HL-60/S4 treated with phorbol 12-myristate 13-acetate at 8.2 ng/mL for 4 days and 3 days (cell line): ENCODE results near the gene LPP.

Experiments used
- in situ Hi-C: fragments of 300-500 bp; cut with MboI; formaldehyde crosslinking; loops from 2 replicates; pipeline ENCODE4 v1.15.0; 2022; ENCODE audit warnings: low sequenced_read_pairs

The LPP gene

GRCh38 chr3:188194332-188194731, 40.4 kb downstream of the LPP start:
- in situ Hi-C loops, result no loop called here

DNA sequence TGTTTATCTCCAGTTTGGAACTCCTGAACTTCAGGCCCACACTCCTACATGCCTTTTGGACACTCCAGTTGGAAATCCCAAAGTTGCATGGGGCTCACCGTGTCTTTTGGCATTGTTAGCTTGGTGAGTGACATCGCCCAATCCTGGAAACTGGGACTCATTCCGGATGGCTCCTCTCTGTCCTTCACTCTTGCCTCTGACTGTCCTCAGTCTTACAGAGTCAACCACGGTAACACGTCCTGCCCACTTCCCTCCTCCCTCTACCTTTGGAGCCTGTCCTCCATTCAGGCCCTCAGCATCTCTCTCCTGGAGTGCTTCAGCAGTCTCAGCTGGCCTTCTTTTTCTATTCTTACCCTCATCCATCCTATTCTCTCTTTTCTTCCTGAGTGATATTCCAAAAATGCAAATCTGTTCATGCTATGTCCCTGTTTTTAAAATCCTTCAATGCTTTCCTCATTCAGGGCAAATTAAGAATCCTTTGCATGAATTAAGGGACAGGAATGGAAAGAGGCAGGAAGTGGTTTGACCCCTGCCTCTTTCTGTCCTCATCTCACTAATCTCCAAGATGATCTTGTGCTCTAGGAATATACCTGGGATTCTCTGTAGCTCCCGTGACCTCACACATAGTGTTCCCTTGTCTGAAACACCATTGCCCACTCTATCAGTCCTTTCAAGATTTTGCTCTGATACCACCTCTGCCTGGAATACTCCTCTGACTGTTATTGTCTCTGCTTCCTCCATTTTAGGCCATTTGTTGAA, 42.5 kb downstream of the LPP start:
- in situ Hi-C loops, result no loop called here

DNA sequence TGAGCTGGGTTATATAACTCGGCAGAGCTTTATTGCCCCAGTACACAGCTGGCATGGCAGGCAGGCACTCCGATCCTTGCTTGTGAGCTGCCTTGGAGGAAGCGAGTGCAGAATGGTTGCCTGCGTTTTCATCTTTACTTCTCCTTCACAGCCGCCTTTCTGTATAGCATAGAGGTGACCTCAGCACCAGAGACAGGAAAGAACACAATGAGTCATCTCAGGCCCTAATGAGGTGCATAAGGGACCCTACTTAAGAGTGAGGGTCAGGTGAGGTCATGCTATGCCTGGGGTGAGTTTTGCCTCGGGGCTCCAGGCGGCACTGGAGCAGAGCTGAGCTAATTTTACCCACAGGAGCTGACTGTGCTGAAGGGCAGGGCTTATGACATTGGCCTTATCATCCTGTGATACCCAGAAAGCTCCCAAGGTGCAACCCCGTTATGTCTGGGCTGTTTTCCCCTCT, 43.5 kb downstream of the LPP start:
- in situ Hi-C loops, result no loop called here

- in situ Hi-C loops, result no loop called here
These were observed 44.0 kb downstream of the LPP start for GRCh38 chr3:188198001-188198400.

- in situ Hi-C loops, result no loop called here
These were observed 44.9 kb downstream of the LPP start for GRCh38 chr3:188198760-188199327.

DNA sequence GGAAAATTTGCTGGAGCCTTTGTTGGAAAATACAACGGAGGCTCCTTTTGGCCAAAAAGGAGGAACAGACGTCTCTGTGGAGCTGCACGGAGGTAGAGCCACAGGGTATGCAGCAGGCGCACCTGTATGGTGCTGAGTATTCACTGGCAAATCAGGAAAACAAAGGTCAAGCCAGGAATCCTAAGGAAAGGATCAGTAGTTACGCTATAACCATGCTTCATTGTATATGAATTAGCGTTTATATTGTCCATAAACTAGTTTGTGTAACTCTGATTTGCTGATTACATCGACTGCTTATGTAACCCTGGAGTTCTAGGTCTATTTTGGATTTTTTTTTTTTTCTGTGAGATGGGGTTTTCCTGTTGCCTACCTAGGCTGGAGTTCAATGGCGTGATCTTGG, 45.4 kb downstream of the LPP start:
- in situ Hi-C loops, result no loop called here

- in situ Hi-C loops, result no loop called here
These were observed 46.5 kb downstream of the LPP start for GRCh38 chr3:188200481-188200880.

DNA sequence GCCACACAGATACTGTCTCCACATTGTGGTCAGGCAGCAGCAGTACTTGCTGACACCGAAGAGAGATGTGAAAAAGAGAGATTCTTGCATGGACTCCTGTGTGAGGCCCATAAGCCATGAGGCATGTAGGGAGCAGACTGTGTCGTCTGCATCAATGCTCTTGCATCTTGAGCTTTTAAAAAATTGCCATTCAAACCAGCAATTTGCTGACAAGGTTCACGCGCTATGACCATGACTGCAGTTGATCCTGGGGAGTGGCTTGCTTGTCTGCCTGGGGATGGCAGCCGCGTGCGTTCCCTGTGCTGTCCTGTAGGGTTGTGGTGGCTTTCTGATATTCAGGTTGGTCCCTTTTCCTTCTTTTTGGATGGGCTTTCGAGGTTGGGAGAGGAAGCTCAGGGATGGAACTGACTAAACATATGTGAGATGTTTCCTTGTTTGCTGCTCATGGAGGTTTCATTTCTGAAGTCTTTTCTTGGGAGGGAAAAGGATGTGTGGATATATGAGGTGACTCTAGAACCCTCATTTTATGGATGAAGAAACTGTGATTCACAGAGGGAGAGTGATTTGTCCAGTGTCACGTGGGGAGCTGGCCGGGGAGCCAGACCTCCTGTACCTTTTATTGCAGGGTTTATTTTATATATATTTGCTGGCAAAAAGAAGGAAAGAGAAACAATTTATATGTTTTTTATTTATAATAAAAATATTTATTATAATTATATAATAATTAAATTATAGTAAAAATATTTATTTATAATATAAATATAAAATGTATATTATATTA, 48.6 kb downstream of the LPP start:
- in situ Hi-C loops, result no loop called here

DNA sequence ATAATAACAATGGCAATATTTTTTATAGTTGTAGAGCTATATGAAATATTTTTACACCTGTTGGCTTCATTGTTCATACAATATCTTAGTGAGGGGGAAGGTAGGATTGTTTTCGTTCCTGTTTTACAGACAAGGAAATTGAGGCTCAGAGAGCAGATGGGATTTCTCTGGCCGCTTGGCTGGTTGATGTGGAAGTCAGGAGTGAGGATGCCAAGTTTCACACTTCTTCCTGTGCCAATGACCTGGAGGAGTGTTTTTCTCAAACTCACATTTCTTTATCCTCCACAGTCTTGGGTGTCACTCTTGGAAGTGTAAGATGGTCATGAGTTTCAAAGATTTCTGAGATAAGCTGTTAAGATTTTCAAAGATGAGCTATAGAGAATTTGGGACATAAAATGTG, 50.6 kb downstream of the LPP start:
- in situ Hi-C loops, result no loop called here

DNA sequence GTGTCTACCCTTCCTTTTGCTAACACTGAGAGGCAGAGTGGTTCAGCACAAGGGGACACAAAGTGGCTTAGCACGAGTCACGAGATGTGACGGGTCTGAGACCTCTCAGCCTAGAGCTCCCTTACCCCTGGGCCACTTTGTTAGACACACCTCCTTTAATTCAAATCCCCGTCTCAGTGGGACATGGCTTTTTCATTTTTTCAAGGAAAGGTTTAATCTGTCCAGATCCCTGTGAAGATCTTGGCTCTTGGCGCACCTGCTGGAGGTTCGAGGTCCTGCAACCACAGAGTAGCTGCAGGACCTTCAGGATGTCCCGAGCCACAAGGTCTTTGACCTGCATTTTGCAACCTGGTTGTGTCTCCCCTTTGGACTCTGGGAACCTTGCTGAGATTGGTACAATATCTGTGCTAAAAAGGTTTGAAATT, 52.0 kb downstream of the LPP start:
- in situ Hi-C loops, result no loop called here

GRCh38 chr3:188206787-188207186, 52.8 kb downstream of the LPP start:
- in situ Hi-C loops, result no loop called here

DNA sequence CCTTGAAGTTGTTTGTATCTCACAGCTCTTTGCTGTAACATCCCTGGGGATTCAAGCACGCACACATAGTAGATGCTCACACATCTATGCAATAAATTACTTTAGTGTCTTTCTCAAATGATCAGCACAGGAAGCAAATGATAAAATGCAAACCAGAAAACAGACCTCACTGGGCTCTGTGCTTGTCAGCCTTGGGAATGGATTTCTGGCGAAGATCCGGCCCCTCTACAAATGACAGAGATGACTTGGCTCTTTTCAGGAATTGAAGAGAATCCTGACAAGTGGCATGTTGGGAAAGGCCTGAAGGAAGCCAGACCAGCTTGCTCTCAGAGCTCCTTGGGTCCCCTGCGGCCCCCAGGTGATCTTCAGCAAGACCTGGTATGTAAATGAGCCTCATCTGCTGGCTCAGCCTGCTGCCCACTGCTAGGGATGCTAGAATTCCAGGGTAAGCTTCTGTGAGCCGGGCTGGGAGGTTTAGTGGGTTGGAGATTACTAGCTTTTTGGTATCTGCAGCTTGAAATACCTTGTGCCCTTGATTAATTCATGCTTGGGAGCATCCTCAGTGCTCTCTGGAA, 54.1 kb downstream of the LPP start:
- in situ Hi-C loops, result no loop called here

DNA sequence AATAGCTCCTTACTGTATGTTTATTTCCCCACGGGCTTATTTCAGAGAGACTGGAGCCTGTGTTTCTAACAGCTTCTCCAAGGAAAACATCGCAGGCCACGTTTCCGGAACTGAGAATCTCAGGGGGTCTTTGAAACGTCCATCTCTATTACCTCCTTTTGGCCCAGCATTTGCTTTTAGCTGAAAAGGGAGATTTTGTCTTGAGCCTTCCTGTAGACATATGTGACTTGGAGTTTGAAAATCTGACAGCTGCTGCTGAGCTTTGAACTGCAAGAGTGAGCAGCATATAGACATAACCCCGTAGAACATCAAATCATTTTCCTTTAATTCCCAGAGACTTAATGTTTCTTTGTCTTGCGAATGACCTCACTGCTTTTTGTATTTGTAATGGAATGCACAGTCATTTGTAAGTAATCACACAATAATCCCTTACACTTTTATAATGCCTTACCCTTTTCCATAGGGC, 54.6 kb downstream of the LPP start:
- in situ Hi-C loops, result no loop called here

- in situ Hi-C loops, result no loop called here
These were observed 55.1 kb downstream of the LPP start for GRCh38 chr3:188209034-188209433.

DNA sequence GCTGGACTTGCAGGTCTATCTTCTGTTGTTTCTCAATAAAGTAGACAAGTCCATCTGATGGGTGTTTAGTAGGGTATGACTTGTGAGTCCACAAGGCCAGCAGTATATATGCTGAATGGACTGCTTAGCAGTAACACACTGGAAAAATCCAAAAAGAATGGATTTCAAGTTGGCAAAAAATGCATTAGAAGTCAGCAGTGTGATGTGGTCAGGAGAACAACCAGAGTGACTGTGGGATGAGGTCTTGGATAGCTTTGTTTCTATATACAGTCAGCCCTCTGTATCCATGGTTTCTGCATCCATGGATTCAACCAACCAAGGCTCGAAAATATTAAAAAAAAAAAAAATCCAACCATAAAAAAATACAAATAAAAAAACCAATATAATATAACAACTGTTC, 55.8 kb downstream of the LPP start:
- in situ Hi-C loops, result no loop called here

- in situ Hi-C loops, result no loop called here
These were observed 57.5 kb downstream of the LPP start for GRCh38 chr3:188211476-188211875.

- in situ Hi-C loops, result no loop called here
These were observed 58.5 kb downstream of the LPP start for GRCh38 chr3:188212308-188212969.

- in situ Hi-C loops, result no loop called here
These were observed 60.5 kb downstream of the LPP start for GRCh38 chr3:188214442-188214841.

GRCh38 chr3:188215129-188215528, 61.2 kb downstream of the LPP start:
- in situ Hi-C loops, result no loop called here

- in situ Hi-C loops, result no loop called here
These were observed 63.1 kb downstream of the LPP start for GRCh38 chr3:188217011-188217463.

GRCh38 chr3:188217726-188218125, 63.8 kb downstream of the LPP start:
- in situ Hi-C loops, result no loop called here
